GM18498 (cell line): ENCODE measurements around the gene HDAC4.
A peak's percentile ranks its signal among the peaks of the same experiment; 100 is the strongest.

Experiments
- ATAC-seq: cut with Tn5 transposase; IDR thresholded peaks from one replicate; pipeline ENCODE4 v1.9.1; 2021; ENCODE audit warnings: mild to moderate bottlenecking, moderate library complexity; ENCODE audit not compliant: unreplicated experiment

The HDAC4 gene

GRCh38 chr2:239299218-239299939 is 101.4 kb downstream of the HDAC4 start:
- ATAC-seq = no peak

DNA sequence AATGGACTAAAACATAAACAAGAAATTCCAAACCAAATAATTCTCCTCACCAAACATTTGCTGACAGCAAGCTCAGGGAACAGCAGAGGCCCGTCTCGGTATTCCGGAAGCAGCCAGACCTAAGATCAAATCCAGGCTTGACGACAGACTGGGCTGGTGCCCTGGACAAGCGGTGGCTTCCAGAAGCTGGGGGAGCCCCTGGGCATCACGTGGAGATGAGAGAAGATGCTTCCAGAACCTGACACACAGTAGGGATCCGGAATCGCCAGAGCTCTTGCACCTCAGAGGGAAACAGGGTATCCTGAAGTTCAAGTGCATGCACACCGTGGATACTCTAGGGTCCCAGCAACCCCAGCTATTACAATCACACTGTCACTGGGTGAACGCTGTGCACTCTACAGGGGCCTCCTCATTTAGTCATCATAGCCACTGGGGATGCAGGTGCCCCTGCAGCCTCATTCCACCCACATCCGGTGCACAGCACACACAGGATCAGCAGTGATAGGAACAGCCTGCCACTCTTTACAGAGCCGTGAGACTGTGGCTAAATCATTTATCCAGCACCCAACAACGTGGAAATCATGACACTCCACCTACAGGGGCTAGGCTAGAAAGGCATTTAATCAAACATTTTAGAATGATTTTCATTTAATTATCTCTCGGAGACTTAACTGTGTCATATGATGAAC is 102.6 kb downstream of the HDAC4 start:
- no peak for ATAC-seq

DNA sequence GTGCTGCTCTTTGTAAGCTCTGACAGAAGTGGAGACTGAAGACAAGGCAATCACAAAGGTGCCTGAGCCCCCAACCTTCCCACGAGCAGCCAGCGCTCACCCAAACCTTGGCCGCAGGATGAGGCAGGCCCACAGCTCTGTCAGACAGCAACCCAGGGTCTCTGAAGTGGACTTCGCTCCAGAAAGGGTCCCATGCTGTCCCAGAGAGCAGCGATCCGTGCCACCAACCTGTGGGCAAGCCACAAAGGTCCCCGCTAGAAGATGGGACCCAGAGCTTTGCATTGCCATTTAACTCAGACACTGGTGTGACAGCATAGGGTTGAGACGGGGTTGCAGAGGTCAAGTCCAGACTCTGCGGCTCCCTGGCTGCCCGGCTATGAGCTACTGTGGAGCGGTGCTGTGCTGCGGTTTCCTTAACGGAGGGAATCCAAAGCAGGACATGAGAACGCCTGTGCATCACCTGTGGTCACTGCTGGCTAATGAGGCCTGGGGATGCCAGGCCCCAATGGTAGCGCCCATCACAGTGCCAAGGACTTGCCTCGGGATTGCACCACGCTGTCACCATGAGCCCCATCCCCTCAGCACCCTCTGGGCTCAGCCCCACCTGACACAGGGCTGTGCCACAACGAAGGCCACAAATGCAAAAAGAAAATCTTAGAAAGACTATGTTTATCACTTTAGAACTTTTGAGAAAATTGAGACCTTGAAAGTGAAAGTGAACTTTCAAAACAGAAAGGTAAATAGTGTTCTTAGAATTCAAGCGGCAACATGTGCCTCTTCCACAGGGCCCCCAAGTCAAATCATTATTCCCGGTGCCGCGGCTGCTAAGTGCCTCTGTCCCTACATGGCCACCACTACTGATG is 103.4 kb downstream of the HDAC4 start:
- ATAC-seq = no peak

DNA sequence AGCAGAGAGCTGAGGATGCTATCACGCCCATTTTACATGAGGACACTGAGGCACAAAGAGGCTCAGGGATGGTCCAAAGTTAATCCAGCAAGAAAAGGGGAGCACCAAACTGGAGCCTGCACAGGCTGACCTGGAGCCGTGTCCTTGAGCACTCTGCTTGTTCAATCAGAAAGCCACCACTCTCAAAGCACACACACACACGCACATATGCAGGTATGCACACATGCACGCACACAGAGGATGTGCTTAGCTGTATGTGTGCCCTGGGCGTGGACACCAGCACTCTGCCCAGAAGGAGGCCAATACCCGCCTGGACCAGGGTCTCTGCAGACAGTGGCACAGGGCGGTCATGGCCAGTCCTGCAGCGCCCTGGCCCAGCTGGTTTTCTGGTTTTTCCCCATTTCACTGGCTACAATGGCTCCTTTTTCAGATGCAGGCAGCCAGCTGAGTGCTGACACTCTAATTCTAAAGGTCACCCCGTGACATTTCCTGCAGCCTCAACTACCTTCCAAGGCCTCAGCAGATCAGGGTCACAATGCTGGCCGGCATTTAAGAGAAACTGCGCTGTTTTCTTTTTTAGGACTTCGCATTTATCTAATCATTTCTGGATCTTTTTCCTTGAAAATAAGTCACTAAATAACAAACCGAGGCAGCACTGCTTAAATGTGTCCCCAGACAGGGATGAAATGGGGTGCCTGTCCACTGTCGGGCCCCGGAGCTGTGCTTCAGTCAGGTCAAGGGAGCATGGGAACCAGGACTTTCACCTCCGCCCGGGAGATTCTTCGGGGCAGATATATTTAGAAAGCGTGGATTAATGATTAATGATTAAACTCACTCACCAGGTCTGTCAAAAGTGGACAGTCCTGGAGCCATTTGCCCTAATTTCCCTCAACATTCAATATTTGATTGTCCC is 104.5 kb downstream of the HDAC4 start:
- ATAC-seq = no peak

- ATAC-seq = no peak
Measured at GRCh38 chr2:239295377-239296019, 105.3 kb downstream of the HDAC4 start.

DNA sequence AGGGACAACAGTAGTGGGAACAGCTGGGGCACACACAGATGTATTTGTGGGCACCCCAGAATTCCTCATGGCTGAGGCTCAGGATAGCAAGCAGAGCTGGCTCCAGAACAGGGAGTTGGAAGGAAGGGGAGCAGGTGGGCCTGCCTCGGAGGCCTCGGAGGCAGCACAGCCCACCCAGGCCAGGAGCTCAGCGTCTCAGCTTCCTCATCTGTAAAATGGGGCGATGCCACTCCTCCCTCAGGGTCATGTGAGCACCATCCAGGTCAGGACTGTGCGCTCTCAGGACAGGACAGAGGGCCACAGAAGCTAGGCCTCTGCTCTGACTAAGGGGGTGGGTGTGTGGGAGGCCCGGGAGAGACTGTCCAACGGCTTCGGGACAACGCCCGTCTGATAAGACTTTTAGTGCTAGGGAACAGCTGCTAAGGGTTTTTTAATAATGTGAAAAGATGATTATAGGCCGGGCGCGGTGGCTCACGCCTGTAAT is 106.2 kb downstream of the HDAC4 start:
- ATAC-seq = no peak

DNA sequence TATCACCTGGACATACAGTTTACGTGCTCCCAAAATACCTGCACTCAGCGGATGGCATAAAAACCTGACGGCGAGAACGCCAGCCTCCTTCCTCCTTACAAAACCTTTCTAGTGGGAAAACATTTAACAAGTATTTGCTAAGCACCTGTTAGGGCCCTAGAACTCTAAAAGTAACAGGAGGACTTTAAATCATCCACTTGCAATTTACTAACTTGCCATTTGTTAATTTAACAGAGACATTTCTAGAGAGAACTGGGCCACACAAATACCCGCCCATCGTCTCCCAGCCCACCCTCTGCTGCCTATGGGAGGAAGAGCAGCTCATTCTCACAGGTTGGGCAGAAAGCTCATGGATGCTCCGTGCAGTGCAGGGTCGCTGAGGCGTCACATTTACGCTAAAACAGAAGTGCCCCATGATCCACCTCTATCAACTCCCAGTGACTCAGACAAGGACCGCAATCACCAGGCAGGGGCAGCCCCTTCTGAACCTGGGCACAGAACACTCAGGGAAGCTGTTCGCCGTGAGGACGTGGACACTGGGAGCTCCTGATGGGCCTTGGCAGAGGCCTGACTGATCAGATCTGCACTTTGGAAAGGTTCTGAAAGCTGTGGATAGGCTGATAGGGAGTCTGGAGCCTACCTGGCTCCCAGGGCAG is 106.9 kb downstream of the HDAC4 start:
- ATAC-seq = no peak

- no peak for ATAC-seq
Measured at GRCh38 chr2:239292959-239293774, 107.7 kb downstream of the HDAC4 start.

GRCh38 chr2:239292531-239292930 is 108.3 kb downstream of the HDAC4 start:
- no peak for ATAC-seq

DNA sequence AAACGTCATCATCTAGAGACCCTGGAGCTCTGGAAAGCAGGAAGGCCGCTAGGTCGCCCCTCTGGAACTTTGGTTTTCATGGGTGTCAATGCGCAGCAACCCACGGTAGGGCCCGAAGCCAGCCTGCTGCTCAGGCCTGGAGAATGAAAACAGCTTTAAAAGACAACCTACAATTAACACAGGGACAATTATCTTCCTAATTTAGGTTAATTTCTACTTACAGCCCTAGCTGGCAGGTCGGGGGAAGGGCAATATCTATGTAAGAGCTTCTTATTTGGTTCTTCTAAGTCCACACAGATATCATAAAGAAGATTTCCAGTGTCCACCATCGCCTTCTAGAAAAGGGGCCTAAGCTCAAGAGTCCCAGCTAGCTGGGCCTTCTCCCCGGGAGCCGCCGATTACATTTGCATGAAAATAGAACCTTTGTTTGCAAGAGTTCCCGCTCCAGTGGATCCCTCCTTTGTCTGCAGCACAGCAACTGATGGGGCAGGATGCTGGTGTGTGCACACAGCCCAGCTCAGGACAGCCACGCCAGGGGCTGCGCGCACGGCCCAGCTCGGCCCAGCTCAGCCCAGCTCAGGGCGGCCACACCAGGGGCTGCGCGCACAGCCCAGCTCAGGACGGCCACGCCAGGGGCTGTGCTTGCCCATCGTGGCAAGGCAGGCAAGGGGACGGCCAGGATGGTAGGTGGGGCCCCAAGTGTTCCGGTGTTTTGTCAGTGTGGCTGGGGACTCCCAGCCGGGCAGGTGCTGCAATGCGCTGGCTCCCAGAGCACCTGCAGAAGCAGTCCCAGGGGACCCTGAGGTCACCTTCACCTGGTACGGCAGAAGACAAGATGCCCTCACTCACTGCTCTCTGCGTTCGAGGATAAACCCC is 109.1 kb downstream of the HDAC4 start:
- ATAC-seq = no peak

- no peak for ATAC-seq
Measured at GRCh38 chr2:239290618-239291474, 110.0 kb downstream of the HDAC4 start.

DNA sequence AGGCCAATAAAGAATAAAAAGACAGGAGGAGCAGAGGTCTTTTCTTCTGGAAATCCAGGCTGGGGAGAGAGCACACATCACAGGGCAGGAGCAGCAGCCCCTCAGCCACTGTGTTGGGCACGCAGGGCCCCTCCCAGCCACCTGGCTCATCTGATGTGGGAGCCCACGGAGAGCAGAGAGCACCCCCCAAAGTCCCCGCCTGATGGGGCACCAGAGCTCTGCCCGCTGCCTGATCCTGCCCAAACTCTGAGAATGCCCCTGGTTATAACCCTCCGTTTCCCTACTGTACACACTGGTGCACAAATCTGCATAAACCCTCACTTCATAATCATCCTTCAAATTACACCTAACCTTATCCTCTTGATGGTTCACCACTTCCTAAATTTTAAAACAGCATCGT is 111.3 kb downstream of the HDAC4 start:
- peak; percentile 21 for ATAC-seq

- peak; percentile 76 for ATAC-seq
Measured at GRCh38 chr2:239288951-239289511, 111.8 kb downstream of the HDAC4 start.

GRCh38 chr2:239288237-239288636 is 112.6 kb downstream of the HDAC4 start:
- no peak for ATAC-seq

DNA sequence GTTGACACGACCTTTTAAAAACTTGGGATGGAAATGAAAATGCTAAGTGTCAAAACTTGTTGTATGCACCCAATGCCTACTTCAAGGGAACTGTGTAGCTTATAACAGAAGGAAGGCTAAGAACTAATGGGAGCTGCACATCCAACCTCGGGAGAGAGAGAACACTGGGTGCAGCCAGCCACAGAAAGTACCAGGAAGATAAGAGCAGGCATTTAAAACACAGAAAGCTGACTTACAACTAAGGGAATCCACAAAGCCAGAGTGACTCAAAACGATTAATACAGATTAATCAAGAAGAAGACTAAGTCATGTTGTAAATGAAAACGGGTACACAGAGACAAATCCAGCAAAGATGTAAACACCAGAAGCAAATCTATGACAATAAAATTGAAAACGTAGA is 113.4 kb downstream of the HDAC4 start:
- ATAC-seq = no peak

GRCh38 chr2:239286901-239287300 is 113.9 kb downstream of the HDAC4 start:
- ATAC-seq = no peak

GRCh38 chr2:239285932-239286230 is 114.9 kb downstream of the HDAC4 start:
- no peak for ATAC-seq
